ENCODE data around the gene PPFIA3.

Gene PPFIA3

DNA sequence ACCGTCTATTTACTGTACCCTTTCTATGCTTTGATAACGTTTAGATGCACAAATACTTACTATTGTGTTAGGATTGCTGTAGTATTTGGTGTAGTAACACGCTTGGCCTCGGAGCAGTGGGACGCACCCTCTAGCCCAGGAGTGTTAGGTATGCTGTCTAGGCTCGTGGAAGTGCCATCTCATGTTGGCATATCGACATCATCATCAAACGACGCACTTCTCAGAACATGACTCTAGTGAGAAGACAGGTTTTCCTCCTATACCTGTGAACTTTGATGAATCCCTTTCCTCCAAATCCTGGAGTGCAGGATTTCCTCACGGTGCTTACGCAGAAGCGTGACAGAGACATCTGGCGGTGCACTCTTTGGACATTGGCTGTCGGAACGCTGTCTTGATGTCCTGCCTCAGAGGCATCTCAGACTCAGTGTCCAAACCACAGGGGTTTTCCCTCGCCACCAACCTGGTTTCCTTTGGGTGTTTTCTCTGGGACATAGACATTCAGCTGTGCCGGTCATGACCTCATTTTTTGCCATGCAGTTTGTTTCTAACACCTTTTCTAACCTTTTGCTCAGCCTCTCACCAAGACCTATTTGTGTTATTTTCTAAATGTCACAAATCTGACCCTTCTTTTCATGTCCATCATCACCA is 27.8 kb upstream of the PPFIA3 start:
- no peaks in the 10 kb centered on the region for H3K27me3 Mint-ChIP-seq
- H3K4me1 Mint-ChIP-seq (ENCODE audit: low read depth) = peaks cover 9% of the 10 kb centered on the region
- H3K9me3 Mint-ChIP-seq = no peaks in the 10 kb centered on the region
- no peak overlapping the region for H3K4me3 Mint-ChIP-seq
- peaks cover 99% of the 10 kb centered on the region for H3K36me3 Mint-ChIP-seq (ENCODE audit: low read depth)
- intact Hi-C loops (cut with micrococcal nuclease) = no loop called here
- H3K27ac Mint-ChIP-seq = no peak overlapping the region

DNA sequence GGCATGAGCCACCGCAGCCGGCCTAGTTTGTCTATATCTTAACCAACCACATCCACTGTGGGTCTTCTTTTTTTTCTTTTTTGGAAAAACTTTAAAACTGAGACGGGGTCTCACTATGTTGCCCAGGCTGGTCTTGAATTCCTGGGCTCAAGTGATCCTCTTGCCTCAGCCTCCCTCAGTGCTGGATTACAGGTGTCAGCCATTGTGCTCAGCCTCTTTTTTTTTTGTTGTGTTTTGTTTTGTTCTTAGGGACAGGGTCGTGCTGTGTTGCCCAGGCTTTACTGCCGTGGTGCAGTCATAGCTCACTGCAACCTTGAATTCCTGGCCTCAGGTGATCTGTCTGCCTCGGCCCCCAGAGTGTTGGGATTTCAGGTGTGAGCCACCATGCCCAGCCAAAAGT is 26.7 kb upstream of the PPFIA3 start:
- peaks cover under 1% of the 10 kb centered on the region for H3K4me1 Mint-ChIP-seq (ENCODE audit: low read depth)
- no peak overlapping the region for H3K27ac Mint-ChIP-seq
- H3K27me3 Mint-ChIP-seq = no peaks in the 10 kb centered on the region
- no peak overlapping the region for H3K4me3 Mint-ChIP-seq
- no peaks in the 10 kb centered on the region for H3K9me3 Mint-ChIP-seq
- intact Hi-C loops (cut with micrococcal nuclease) = no loop called here
- peaks cover 99% of the 10 kb centered on the region for H3K36me3 Mint-ChIP-seq (ENCODE audit: low read depth)

- H3K27ac Mint-ChIP-seq = no peak overlapping the region
- peaks cover 98% of the 10 kb centered on the region for H3K36me3 Mint-ChIP-seq (ENCODE audit: low read depth)
- H3K4me3 Mint-ChIP-seq = no peak overlapping the region
- no peaks in the 10 kb centered on the region for H3K9me3 Mint-ChIP-seq
- no peaks in the 10 kb centered on the region for H3K27me3 Mint-ChIP-seq
- H3K4me1 Mint-ChIP-seq (ENCODE audit: low read depth) = no peaks in the 10 kb centered on the region
- intact Hi-C loops (cut with micrococcal nuclease) = no loop called here
Observed at GRCh38 chr19:49094505-49095482, 24.6 kb upstream of the PPFIA3 start.

DNA sequence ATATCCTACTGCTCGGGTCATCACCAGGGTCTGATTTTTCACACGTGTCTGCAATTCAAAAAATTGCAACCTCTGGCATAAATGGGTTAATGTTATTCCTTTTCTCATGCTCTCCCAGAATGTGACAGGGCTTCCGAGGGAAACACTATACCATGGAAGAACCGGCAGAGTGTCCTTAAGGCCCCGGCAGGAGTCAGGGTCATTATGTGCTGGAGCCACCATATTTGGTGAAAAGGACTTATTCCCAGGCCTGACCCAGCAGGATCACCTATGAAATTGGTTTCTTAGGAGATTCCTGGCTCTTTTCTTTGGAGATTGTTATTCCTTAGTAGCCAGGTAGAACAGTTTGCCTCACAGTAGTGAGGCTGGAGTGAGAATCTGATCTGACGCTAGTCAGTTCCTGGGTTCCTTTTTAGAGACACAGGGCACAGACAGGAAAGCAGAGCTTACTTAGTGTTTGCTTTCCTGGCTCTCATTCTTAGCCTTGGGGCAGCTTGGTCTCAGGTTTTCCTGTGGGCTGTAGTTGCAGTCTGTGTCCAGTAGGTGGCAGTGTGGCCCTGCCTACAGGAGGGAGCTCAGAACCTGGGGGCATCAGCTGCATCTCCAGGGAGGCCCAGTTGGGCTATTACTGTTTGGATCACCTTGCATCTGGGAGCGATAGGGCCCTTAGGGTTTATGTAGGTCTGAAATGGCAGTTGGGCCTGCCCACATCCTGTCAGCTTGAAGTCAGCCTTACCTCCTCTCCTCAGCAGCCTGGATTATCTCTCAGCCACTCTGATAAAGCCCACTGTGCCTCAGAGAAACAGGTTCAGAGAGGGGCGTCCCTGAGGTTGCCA is 21.7 kb upstream of the PPFIA3 start:
- H3K9me3 Mint-ChIP-seq = no peaks in the 10 kb centered on the region
- no peak overlapping the region for H3K27ac Mint-ChIP-seq
- H3K36me3 Mint-ChIP-seq (ENCODE audit: low read depth) = peaks cover 98% of the 10 kb centered on the region
- H3K4me3 Mint-ChIP-seq = no peak overlapping the region
- no peaks in the 10 kb centered on the region for H3K27me3 Mint-ChIP-seq
- intact Hi-C loops (cut with micrococcal nuclease) = loop anchor here (1.0 to 2.0 kb wide), 2 partner anchors 49 to 102 kb away; no protein-coding TSS in a partner anchor
- H3K4me1 Mint-ChIP-seq (ENCODE audit: low read depth) = no peaks in the 10 kb centered on the region

- Mint-ChIP-seq H3K9me3 (no peaks in the 10 kb centered on the region), H3K4me3 (no peak overlapping the region), H3K4me1 (ENCODE audit: low read depth) (no peaks in the 10 kb centered on the region), H3K27ac (no peak overlapping the region), H3K27me3 (no peaks in the 10 kb centered on the region), H3K36me3 (ENCODE audit: low read depth) (peaks cover 99% of the 10 kb centered on the region)
- intact Hi-C loops (cut with micrococcal nuclease) = no loop called here
Observed at GRCh38 chr19:49098795-49099194, 20.5 kb upstream of the PPFIA3 start.

- Mint-ChIP-seq H3K4me1 (ENCODE audit: low read depth) (peaks cover 7% of the 10 kb centered on the region), H3K27ac (no peak overlapping the region), H3K9me3 (no peaks in the 10 kb centered on the region), H3K4me3 (no peak overlapping the region), H3K36me3 (ENCODE audit: low read depth) (peaks cover 99% of the 10 kb centered on the region), H3K27me3 (no peaks in the 10 kb centered on the region)
- intact Hi-C loops (cut with micrococcal nuclease) = no loop called here
Observed at GRCh38 chr19:49101160-49101559, 18.2 kb upstream of the PPFIA3 start.

- H3K36me3 Mint-ChIP-seq (ENCODE audit: low read depth) = peaks cover 99% of the 10 kb centered on the region
- H3K9me3 Mint-ChIP-seq = no peaks in the 10 kb centered on the region
- no peak overlapping the region for H3K27ac Mint-ChIP-seq
- H3K4me1 Mint-ChIP-seq (ENCODE audit: low read depth) = peaks cover 7% of the 10 kb centered on the region
- H3K27me3 Mint-ChIP-seq = no peaks in the 10 kb centered on the region
- H3K4me3 Mint-ChIP-seq = no peak overlapping the region
- intact Hi-C loops (cut with micrococcal nuclease) = no loop called here
Observed at GRCh38 chr19:49102303-49102702, 17.0 kb upstream of the PPFIA3 start.

GRCh38 chr19:49103331-49104085 is 15.8 kb upstream of the PPFIA3 start:
- Mint-ChIP-seq H3K4me1 (ENCODE audit: low read depth) (peaks cover 7% of the 10 kb centered on the region), H3K27ac (no peak overlapping the region), H3K9me3 (no peaks in the 10 kb centered on the region), H3K27me3 (no peaks in the 10 kb centered on the region), H3K36me3 (ENCODE audit: low read depth) (peaks cover 100% of the 10 kb centered on the region), H3K4me3 (no peak overlapping the region)
- intact Hi-C loops (cut with micrococcal nuclease) = no loop called here

DNA sequence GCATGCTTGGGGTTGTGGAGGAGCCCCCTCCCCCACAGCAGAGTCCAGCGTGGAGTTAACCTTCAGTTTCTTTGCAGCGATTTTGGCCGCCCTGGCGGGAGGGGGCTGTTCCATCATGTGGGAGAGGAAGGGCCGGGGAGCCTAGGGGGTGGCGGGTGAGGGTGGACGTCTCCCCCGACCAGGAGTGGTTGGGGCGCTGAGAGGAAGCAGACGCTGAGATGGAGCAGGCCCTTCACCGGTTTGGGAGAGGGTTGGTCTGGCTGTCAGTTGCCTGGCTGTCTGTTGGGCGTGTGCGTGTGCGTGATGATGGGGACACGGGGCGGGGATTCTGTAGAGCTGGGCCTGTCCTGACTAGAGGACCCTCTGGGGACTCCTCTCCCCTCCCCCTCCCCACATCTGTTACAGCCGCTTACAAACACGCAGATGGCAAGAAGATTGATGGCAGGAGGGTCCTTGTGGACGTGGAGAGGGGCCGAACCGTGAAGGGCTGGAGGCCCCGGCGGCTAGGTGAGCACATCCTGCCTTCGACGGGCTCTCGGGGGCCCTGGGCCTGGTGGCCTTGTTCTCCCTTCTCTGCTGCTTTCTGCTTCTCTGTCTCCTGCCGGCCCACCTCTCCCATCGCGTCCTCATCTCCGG is 15.0 kb upstream of the PPFIA3 start:
- H3K4me3 Mint-ChIP-seq = no peak overlapping the region
- H3K27me3 Mint-ChIP-seq = no peaks in the 10 kb centered on the region
- intact Hi-C loops (cut with micrococcal nuclease) = no loop called here
- H3K4me1 Mint-ChIP-seq (ENCODE audit: low read depth) = peaks cover 11% of the 10 kb centered on the region
- H3K27ac Mint-ChIP-seq = no peak overlapping the region
- H3K36me3 Mint-ChIP-seq (ENCODE audit: low read depth) = peaks cover 100% of the 10 kb centered on the region
- no peaks in the 10 kb centered on the region for H3K9me3 Mint-ChIP-seq

- intact Hi-C loops (cut with micrococcal nuclease) = no loop called here
Observed at GRCh38 chr19:49106648-49107135, 12.7 kb upstream of the PPFIA3 start.

DNA sequence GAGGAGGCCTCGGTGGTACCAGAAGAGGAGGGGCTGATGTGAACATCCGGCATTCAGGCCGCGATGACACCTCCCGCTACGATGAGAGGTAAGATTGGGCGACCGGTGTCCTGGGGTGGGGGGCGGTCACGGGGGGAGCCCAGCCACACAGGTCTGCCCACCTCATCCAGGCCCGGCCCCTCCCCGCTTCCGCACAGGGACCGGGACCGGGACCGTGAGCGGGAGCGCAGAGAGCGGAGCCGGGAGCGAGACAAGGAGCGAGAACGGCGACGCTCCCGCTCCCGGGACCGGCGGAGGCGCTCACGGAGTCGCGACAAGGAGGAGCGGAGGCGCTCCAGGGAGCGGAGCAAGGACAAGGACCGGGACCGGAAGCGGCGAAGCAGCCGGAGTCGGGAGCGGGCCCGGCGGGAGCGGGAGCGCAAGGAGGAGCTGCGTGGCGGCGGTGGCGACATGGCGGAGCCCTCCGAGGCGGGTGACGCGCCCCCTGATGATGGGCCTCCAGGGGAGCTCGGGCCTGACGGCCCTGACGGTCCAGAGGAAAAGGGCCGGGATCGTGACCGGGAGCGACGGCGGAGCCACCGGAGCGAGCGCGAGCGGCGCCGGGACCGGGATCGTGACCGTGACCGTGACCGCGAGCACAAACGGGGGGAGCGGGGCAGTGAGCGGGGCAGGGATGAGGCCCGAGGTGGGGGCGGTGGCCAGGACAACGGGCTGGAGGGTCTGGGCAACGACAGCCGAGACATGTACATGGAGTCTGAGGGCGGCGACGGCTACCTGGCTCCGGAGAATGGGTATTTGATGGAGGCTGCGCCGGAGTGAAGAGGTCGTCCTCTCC is 11.5 kb upstream of the PPFIA3 start:
- H3K36me3 Mint-ChIP-seq (ENCODE audit: low read depth) = peaks cover 66% of the 10 kb centered on the region
- no peaks in the 10 kb centered on the region for H3K9me3 Mint-ChIP-seq
- H3K4me3 Mint-ChIP-seq = no peak overlapping the region
- intact Hi-C loops (cut with micrococcal nuclease) = no loop called here
- H3K27me3 Mint-ChIP-seq = peaks cover 4% of the 10 kb centered on the region
- H3K27ac Mint-ChIP-seq = no peak overlapping the region
- H3K4me1 Mint-ChIP-seq (ENCODE audit: low read depth) = peaks cover 20% of the 10 kb centered on the region

More at GRCh38 chr19:49106648-49107135, 12.7 kb upstream of the PPFIA3 start:
- Mint-ChIP-seq H3K4me3 (no peak overlapping the region), H3K27me3 (no peaks in the 10 kb centered on the region), H3K27ac (no peak overlapping the region), H3K4me1 (ENCODE audit: low read depth) (peaks cover 17% of the 10 kb centered on the region), H3K36me3 (ENCODE audit: low read depth) (peaks cover 77% of the 10 kb centered on the region), H3K9me3 (no peaks in the 10 kb centered on the region)

GRCh38 chr19:49109051-49109450 is 10.3 kb upstream of the PPFIA3 start:
- peaks cover 54% of the 10 kb centered on the region for H3K36me3 Mint-ChIP-seq (ENCODE audit: low read depth)
- intact Hi-C loops (cut with micrococcal nuclease) = no loop called here
- peaks cover 10% of the 10 kb centered on the region for H3K27me3 Mint-ChIP-seq
- H3K9me3 Mint-ChIP-seq = no peaks in the 10 kb centered on the region
- H3K4me1 Mint-ChIP-seq (ENCODE audit: low read depth) = peaks cover 33% of the 10 kb centered on the region
- H3K27ac Mint-ChIP-seq = no peak overlapping the region
- no peak overlapping the region for H3K4me3 Mint-ChIP-seq
